ENCODE data around the gene SNX12. TPM values are rescaled to one million over a fixed set of nuclear protein-coding genes. Genes with fewer than 3 reads are reported as not detected.

Gene SNX12
- total and polyA plus RNA-seq, 2 experiments from 2014 or later: 28.5 to 75.3 TPM

GRCh38 chrX:71109051-71109450, 40.9 kb upstream of the SNX12 start:
- H3K36me3 ChIP-seq (ENCODE audit: insufficient read depth): no peaks in the 10 kb centered on the region
- no peaks in the 10 kb centered on the region for H3K36me3 Mint-ChIP-seq (ENCODE audit: low read depth)
- no peak overlapping the region for H3K27ac ChIP-seq (ENCODE audit: low read depth)
- no peaks in the 10 kb centered on the region for H3K79me2 ChIP-seq (replicated peaks; ENCODE audit: insufficient read depth)
- no peak overlapping the region for H3K4me3 Mint-ChIP-seq
- peaks cover 2% of the 10 kb centered on the region for H3K27me3 Mint-ChIP-seq (ENCODE audit: insufficient read depth, low read depth, poor library complexity)
- H3K9me3 Mint-ChIP-seq: no peaks in the 10 kb centered on the region
- no peak for DNase-seq (ENCODE audit: low spot score)
- no peak for ATAC-seq
- H3K4me1 ChIP-seq (ENCODE audit: insufficient read depth): peaks cover 14% of the 10 kb centered on the region
- H3K4me1 Mint-ChIP-seq: peaks cover 23% of the 10 kb centered on the region
- H3K4me2 ChIP-seq: no peak overlapping the region
- H3K9me2 ChIP-seq (ENCODE audit: insufficient read depth): no peaks in the 10 kb centered on the region
- H3K27ac Mint-ChIP-seq: no peak overlapping the region
- TF ChIP-seq CTCF (conservative IDR thresholded peaks at IDR 0.05; ENCODE audit: low read depth in 2 of 2) (no peak), ZNF331 (CRISPR knock-in tag; IDR thresholded peaks at IDR 0.05; ENCODE audit: low read depth) (no peak)
- no peak overlapping the region for H3K4me3 ChIP-seq
- peaks cover 31% of the 10 kb centered on the region for H3K27me3 ChIP-seq (ENCODE audit: insufficient read depth)
- H2AFZ ChIP-seq: no peak overlapping the region
- H3F3A ChIP-seq (replicated peaks; ENCODE audit: low read depth): no peaks in the 10 kb centered on the region
- H4K20me1 ChIP-seq (replicated peaks; ENCODE audit: insufficient read depth): no peaks in the 10 kb centered on the region

- Histone ChIP-seq H3K9me2 (ENCODE audit: insufficient read depth) (no peaks in the 10 kb centered on the region), H3K27me3 (ENCODE audit: insufficient read depth) (peaks cover 23% of the 10 kb centered on the region; the same call in 1 of the 2 replicates), H3K79me2 (replicated peaks; ENCODE audit: insufficient read depth) (no peaks in the 10 kb centered on the region), H3K4me1 (ENCODE audit: insufficient read depth) (peaks cover 19% of the 10 kb centered on the region), H3K36me3 (ENCODE audit: insufficient read depth) (no peaks in the 10 kb centered on the region), H3K4me3 (no peak overlapping the region), H4K20me1 (replicated peaks; ENCODE audit: insufficient read depth) (no peaks in the 10 kb centered on the region), H3K4me2 (no peak overlapping the region), H3F3A (replicated peaks; ENCODE audit: low read depth) (0 out of 2 replicates have a peak, but pooled peaks cover 2% of the 10 kb centered on the region), H3K27ac (ENCODE audit: low read depth) (no peak overlapping the region), H2AFZ (no peak overlapping the region)
- no peak overlapping the region for H3K4me3 Mint-ChIP-seq
- peaks cover 2% of the 10 kb centered on the region for H3K27me3 Mint-ChIP-seq (ENCODE audit: insufficient read depth, low read depth, poor library complexity)
- ATAC-seq (no peak), DNase-seq (ENCODE audit: low spot score) (no peak)
- no peaks in the 10 kb centered on the region for H3K9me3 Mint-ChIP-seq
- H3K36me3 Mint-ChIP-seq (ENCODE audit: low read depth): no peaks in the 10 kb centered on the region
- TF ChIP-seq ETS1 (IDR thresholded peaks at IDR 0.05) (no peak), CREB1 (CRISPR knock-in tag; IDR thresholded peaks at IDR 0.05; ENCODE audit: low read depth) (no peak), ZNF114 (CRISPR knock-in tag; IDR thresholded peaks at IDR 0.05) (no peak), POLR2AphosphoS5 (IDR thresholded peaks at IDR 0.05; ENCODE audit: low read depth) (no peak), EZH2 (IDR thresholded peaks at IDR 0.05; ENCODE audit: low read depth, unreplicated experiment) (no peak), CTCF (conservative IDR thresholded peaks at IDR 0.05; ENCODE audit: low read depth in 2 of 2) (no peak), STAT1 (IDR thresholded peaks at IDR 0.05; ENCODE audit: unreplicated experiment) (no peak), ZNF462 (CRISPR knock-in tag; IDR thresholded peaks at IDR 0.05) (no peak)
- no peak overlapping the region for H3K27ac Mint-ChIP-seq
- peaks cover 28% of the 10 kb centered on the region for H3K4me1 Mint-ChIP-seq
Observed at GRCh38 chrX:71107762-71108360, 39.7 kb upstream of the SNX12 start.
